DOHH2 (cell line): Measurements from ENCODE around the gene GNB1L.

Source experiments
- EZH2phosphoT487 ChIP-seq: fragments of 200-600 bp; sonication (generic); IDR thresholded peaks from 2 replicates; pipeline ENCODE4 v1.6.1; 2017; ENCODE audit warnings: borderline replicate concordance, mild to moderate bottlenecking, antibody characterized with exemption, low read length, moderate library complexity, mixed read lengths
- TF ChIP-seq, protein P1 (sequence below): fragments of 200-600 bp; sonication (generic); IDR thresholded peaks from one replicate; pipeline ENCODE4 v1.5.1; 2014; ENCODE audit warnings: antibody characterized with exemption, mild to moderate bottlenecking, low read depth, low read length; ENCODE audit not compliant: poor library complexity, severe bottlenecking

DNA sequence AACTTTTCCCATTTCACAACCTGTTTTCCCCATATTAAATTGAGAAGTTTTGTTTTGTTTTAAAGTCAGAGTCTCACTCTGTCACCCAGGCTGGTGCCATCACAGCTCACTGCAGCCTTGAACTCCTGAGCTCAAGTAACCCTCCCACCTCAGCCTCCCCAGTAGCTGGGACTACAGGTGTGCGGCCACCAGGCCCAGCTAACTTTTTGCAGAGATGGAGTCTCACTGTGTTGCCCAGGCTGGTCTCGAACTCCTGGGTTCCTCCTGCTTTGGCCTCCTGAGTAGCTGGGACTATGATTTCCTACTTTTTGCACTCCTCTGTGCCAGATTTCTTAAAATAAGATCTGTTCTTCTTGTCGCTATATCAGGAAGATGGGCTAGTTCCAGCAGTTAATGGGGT lies 44.9 kb downstream of the GNB1L start:
- TF ChIP-seq, protein P1, sequence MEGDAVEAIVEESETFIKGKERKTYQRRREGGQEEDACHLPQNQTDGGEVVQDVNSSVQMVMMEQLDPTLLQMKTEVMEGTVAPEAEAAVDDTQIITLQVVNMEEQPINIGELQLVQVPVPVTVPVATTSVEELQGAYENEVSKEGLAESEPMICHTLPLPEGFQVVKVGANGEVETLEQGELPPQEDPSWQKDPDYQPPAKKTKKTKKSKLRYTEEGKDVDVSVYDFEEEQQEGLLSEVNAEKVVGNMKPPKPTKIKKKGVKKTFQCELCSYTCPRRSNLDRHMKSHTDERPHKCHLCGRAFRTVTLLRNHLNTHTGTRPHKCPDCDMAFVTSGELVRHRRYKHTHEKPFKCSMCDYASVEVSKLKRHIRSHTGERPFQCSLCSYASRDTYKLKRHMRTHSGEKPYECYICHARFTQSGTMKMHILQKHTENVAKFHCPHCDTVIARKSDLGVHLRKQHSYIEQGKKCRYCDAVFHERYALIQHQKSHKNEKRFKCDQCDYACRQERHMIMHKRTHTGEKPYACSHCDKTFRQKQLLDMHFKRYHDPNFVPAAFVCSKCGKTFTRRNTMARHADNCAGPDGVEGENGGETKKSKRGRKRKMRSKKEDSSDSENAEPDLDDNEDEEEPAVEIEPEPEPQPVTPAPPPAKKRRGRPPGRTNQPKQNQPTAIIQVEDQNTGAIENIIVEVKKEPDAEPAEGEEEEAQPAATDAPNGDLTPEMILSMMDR = no peak
- TF ChIP-seq EZH2phosphoT487 = no peak
